Kidney epithelial cell (primary cell): Measurements from ENCODE around the gene HACL1. TPM values are rescaled to one million over a fixed set of nuclear protein-coding genes. Genes with fewer than 3 reads are reported as not detected.

Experiments used
- DNase-seq: peaks from one replicate; pipeline ENCODE4 v3.0.0-alpha.2; 2010; ENCODE audit warnings: low read depth
- H3K27me3 ChIP-seq: 2 replicates; pipeline ENCODE4 v1.6.0; 2011; ENCODE audit warnings: low read length; ENCODE audit not compliant: control insufficient read depth, insufficient read depth
- H3K36me3 ChIP-seq: 2 replicates; pipeline ENCODE4 v1.5.1; 2011; ENCODE audit warnings: low read length; ENCODE audit not compliant: control insufficient read depth, insufficient read depth
- H3K4me3 ChIP-seq: 2 replicates; pipeline ENCODE4 v1.5.1; 2011; ENCODE audit warnings: low read depth, mild to moderate bottlenecking, control low read depth, low read length
- total RNA-seq: library from RNA; depleted of rRNA; stranded (reverse); fragments of >200 nt; gene quantifications from 2 replicates; pipeline ENCODE4 v1.2.3, GENCODE V29; 2015
- TF ChIP-seq, protein P1 (sequence below): IDR thresholded peaks from 2 replicates; pipeline ENCODE4 v1.5.1; 2011; ENCODE audit warnings: mild to moderate bottlenecking, moderate library complexity, low read length, control low read depth, inconsistent platforms; ENCODE audit not compliant: insufficient read depth, poor library complexity, severe bottlenecking

HACL1 gene
- total RNA-seq, 1 donor from 2014 or later: 19.8 TPM

DNA sequence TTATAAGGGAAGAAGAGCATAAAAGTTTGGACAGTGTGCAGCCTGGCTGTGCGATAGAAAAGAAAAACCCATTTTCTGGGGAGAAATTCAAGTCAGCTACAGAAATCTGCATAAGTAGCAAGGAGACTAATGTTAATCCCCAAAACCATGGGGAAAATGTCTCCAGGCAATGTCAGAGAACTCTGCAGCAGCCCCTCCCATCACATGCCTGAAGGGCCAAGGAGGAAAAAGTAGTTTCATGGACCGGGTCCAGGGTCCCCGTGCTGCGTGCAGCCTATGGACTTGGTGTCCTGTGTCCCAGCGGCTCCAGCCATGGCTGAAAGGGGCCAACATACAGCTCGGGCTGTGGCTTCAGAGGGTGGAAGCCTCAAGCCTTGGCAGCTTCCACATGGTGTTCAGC, 51.5 kb downstream of the HACL1 start:
- Histone ChIP-seq H3K27me3 (no peaks in the 10 kb centered on the region), H3K4me3 (no peak overlapping the region), H3K36me3 (no peaks in the 10 kb centered on the region)
- TF ChIP-seq, protein P1, sequence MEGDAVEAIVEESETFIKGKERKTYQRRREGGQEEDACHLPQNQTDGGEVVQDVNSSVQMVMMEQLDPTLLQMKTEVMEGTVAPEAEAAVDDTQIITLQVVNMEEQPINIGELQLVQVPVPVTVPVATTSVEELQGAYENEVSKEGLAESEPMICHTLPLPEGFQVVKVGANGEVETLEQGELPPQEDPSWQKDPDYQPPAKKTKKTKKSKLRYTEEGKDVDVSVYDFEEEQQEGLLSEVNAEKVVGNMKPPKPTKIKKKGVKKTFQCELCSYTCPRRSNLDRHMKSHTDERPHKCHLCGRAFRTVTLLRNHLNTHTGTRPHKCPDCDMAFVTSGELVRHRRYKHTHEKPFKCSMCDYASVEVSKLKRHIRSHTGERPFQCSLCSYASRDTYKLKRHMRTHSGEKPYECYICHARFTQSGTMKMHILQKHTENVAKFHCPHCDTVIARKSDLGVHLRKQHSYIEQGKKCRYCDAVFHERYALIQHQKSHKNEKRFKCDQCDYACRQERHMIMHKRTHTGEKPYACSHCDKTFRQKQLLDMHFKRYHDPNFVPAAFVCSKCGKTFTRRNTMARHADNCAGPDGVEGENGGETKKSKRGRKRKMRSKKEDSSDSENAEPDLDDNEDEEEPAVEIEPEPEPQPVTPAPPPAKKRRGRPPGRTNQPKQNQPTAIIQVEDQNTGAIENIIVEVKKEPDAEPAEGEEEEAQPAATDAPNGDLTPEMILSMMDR: no peak
- no peak for DNase-seq

DNA sequence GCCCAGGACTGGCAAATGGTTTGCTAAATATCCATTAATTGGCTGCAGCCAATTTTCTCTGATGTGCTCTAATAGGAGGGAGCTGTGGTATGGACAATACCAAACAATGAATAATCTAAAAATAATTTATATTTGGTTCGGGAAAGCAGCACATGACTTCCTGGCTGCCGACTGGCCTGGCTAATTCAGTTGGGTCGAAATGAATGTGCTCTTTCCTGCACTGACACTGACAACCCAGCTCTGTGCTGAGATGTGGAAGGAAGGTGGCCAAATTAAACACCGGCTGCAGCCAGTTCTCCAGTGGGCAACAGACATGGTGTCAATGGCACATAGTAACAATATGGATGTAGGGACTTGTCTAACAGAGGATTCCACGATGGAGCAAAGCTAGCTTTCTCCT, 58.8 kb downstream of the HACL1 start:
- Histone ChIP-seq H3K27me3 (no peaks in the 10 kb centered on the region), H3K4me3 (no peak overlapping the region), H3K36me3 (no peaks in the 10 kb centered on the region)
- TF ChIP-seq, protein P1: no peak
- DNase-seq: no peak

DNA sequence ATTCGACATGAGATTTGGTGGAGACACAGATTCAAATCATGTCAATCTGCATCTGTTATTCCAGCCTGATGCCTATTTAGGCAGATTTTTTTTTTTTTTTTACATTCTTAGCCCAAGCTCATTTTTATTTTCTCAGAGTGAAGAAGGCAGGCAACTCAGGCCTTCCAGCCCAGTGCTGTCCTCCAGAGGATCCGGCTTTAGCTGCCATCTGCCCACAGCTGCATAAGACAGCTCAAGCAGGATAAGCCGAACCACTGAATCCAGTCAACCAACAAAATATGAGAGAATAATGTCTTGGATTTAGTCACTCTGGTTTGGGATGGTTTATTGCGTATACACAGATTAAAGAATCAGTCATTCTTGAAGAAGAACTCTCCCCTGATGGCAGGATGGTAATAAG, 60.0 kb downstream of the HACL1 start:
- no peak overlapping the region for H3K4me3 ChIP-seq
- no peaks in the 10 kb centered on the region for H3K27me3 ChIP-seq
- TF ChIP-seq, protein P1: no peak
- DNase-seq: no peak
- no peaks in the 10 kb centered on the region for H3K36me3 ChIP-seq

DNA sequence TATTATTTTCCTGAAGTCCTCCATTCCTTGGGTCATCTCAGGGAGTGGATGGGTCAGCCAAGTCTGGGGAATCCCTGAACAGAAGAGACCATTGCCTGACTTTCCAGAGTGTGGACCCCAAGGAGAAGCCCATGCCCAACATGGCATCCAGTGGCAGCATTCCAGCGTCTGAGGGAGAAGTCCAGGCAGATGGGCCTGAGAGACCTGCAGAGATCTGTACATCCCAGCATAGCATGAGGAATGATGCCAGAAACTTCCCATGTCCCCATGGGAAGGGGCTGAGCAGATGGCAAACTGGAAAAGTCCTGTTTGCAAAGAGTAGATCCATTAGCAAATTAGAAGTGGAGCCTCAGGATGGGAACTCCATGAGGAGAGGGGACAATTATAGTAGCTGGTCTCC, 62.3 kb downstream of the HACL1 start:
- no peaks in the 10 kb centered on the region for H3K27me3 ChIP-seq
- TF ChIP-seq, protein P1: no peak
- H3K4me3 ChIP-seq: no peak overlapping the region
- H3K36me3 ChIP-seq: no peaks in the 10 kb centered on the region
- no peak for DNase-seq

DNA sequence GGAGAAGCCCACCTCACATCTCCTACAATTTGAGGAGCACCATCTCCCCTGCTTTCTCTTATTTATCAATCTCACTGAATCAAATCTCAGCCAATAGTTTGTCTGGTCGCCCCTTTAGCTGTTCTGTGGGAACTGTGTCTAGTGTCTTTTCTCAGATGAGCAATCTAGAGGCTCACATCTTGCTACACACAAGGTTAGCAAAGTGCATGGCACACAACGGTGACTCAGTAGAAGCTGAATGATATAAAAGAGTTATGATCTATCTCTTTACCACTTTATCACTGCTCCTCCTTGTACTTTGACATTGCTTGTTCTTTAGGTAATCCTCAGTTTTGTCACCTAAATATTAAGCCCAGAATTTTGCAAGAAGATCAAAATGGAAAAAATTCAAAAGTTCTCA, 63.0 kb downstream of the HACL1 start:
- no peak for DNase-seq
- Histone ChIP-seq H3K27me3 (no peaks in the 10 kb centered on the region), H3K36me3 (no peaks in the 10 kb centered on the region), H3K4me3 (no peak overlapping the region)
- TF ChIP-seq, protein P1: no peak

DNA sequence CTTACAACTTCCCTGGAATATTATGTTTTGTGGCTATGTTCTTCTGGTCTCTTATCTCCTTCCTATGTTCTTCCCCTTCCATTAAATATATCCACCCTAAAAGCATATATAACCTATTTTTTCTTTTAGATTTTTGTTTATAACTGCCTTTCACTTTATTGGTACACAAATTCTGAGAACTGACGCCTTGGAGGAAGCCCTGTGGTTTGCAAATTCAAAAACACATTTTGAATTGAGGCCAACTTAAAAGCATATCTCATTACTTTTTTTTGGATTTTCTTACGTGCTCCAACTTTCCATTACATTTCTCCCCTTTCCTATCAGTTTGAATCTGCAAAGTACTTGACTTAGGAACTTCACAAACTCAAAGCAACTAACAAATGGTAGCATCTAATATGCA, 64.5 kb downstream of the HACL1 start:
- Histone ChIP-seq H3K4me3 (no peak overlapping the region), H3K36me3 (no peaks in the 10 kb centered on the region), H3K27me3 (no peaks in the 10 kb centered on the region)
- TF ChIP-seq, protein P1: no peak
- DNase-seq: no peak
